ENCODE results near the gene TAAR6.
"Not testable (repeated sequence)": the region's sequence is repeated elsewhere in the genome, so short reads cannot be mapped to it uniquely, and the experiment has no call there.

The TAAR6 gene

GRCh38 chr6:132560087-132560486 is 10.0 kb upstream of the TAAR6 start:
- not testable (repeated sequence) for H3K9me3 ChIP-seq (ENCODE audit: control insufficient read depth, insufficient read depth, low read length); H3K4me1 ChIP-seq (ENCODE audit: insufficient read depth, low read length); H3K36me3 ChIP-seq (ENCODE audit: insufficient read depth, low read length); H3K9ac ChIP-seq (ENCODE audit: low read depth, low read length)

- H3K4me1 ChIP-seq (ENCODE audit: insufficient read depth, low read length): peaks cover 15% of the 10 kb centered on the region; the same call in 1 of the 2 replicates
- H3K9me3 ChIP-seq (ENCODE audit: control insufficient read depth, insufficient read depth, low read length): no peaks in the 10 kb centered on the region
- no peak overlapping the region for H3K9ac ChIP-seq (ENCODE audit: low read depth, low read length)
- H3K36me3 ChIP-seq (ENCODE audit: insufficient read depth, low read length): no peaks in the 10 kb centered on the region
These were observed 3.7 kb upstream of the TAAR6 start for GRCh38 chr6:132566404-132566803.

- H3K4me1 ChIP-seq (ENCODE audit: insufficient read depth, low read length): peaks cover 15% of the 10 kb centered on the region; the same call in 1 of the 2 replicates
- no peaks in the 10 kb centered on the region for H3K9me3 ChIP-seq (ENCODE audit: control insufficient read depth, insufficient read depth, low read length)
- H3K9ac ChIP-seq (ENCODE audit: low read depth, low read length): no peak overlapping the region
- H3K36me3 ChIP-seq (ENCODE audit: insufficient read depth, low read length): no peaks in the 10 kb centered on the region
These were observed 2.6 kb upstream of the TAAR6 start for GRCh38 chr6:132567566-132567965.

GRCh38 chr6:132568611-132569010 is 1.5 kb upstream of the TAAR6 start:
- Histone ChIP-seq H3K9me3 (ENCODE audit: control insufficient read depth, insufficient read depth, low read length) (no peaks in the 10 kb centered on the region), H3K4me1 (ENCODE audit: insufficient read depth, low read length) (peaks cover 15% of the 10 kb centered on the region; the same call in 1 of the 2 replicates), H3K9ac (ENCODE audit: low read depth, low read length) (no peak overlapping the region), H3K36me3 (ENCODE audit: insufficient read depth, low read length) (no peaks in the 10 kb centered on the region)

DNA sequence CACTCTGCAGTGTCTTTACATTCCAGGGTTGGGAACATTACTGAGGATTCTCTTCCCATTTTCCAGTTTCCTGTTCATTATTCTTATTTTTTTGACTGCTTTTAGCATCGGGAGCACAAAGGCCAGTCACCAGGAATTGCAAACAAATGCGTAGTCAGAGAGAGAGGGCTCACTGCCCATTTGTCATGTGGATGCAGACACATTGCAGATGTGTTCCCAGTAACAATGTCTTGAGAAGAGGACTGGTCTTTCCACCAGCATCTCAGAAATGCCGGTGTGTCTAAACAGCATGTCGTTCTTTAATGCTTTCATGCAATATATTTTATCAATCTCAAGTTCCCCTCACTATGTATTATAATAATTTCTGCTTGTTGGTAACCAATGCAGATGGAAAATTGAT is 952 bp upstream of the TAAR6 start:
- no peaks in the 10 kb centered on the region for H3K36me3 ChIP-seq (ENCODE audit: insufficient read depth, low read length)
- no peak overlapping the region for H3K9ac ChIP-seq (ENCODE audit: low read depth, low read length)
- no peaks in the 10 kb centered on the region for H3K9me3 ChIP-seq (ENCODE audit: control insufficient read depth, insufficient read depth, low read length)
- H3K4me1 ChIP-seq (ENCODE audit: insufficient read depth, low read length): peaks cover 15% of the 10 kb centered on the region; the same call in 1 of the 2 replicates

DNA sequence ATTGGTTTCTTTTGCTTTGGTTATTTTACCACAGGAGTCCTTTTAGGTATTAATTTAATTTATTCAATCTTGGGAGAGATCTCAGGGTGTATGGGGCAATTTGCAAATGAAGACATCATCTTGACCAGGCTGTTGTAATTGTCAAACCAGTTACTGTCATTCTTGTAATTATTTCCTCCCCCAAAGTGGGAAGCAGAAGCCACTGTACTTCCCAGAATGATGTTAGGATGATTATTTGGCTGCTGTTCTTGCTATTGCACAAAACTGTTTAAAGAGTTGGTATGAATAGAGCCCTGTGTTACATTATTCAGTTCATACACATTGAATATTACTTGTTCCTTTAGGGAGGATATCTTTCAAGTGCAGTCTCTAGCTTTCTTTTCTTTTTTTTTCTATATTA is 1.7 kb downstream of the TAAR6 start:
- no peaks in the 10 kb centered on the region for H3K9me3 ChIP-seq (ENCODE audit: control insufficient read depth, insufficient read depth, low read length)
- no peaks in the 10 kb centered on the region for H3K36me3 ChIP-seq (ENCODE audit: insufficient read depth, low read length)
- no peak overlapping the region for H3K9ac ChIP-seq (ENCODE audit: low read depth, low read length)
- H3K4me1 ChIP-seq (ENCODE audit: insufficient read depth, low read length): peaks cover 15% of the 10 kb centered on the region; the same call in 1 of the 2 replicates

- no peaks in the 10 kb centered on the region for H3K36me3 ChIP-seq (ENCODE audit: insufficient read depth, low read length)
These were observed 14.6 kb downstream of the TAAR6 start for GRCh38 chr6:132584698-132585097.

DNA sequence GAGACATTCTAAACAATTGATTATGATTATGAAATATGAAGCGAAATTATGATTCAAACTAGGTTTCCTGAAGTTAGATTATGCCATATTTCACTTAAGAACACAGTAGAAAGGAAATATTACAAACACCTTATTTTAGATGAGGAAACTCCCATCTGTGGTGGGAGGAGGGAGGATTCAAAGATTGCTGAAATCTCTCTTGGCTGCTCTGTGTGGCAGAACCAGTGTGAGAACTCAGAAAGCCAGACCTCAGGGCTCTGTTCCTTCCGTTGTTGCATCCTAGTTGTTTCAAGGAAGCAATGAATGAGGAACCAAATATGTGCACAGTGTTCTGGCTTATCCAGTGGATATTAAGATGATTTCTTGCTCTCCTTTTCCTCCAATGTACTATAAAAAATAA is 17.3 kb downstream of the TAAR6 start:
- Histone ChIP-seq H3K4me1 (ENCODE audit: insufficient read depth, low read length) (no peaks in the 10 kb centered on the region), H3K9ac (ENCODE audit: low read depth, low read length) (no peak overlapping the region), H3K36me3 (ENCODE audit: insufficient read depth, low read length) (no peaks in the 10 kb centered on the region), H3K9me3 (ENCODE audit: control insufficient read depth, insufficient read depth, low read length) (no peaks in the 10 kb centered on the region)

More at GRCh38 chr6:132584698-132585097, 14.6 kb downstream of the TAAR6 start:
- Histone ChIP-seq H3K9me3 (ENCODE audit: control insufficient read depth, insufficient read depth, low read length) (no peaks in the 10 kb centered on the region), H3K4me1 (ENCODE audit: insufficient read depth, low read length) (no peaks in the 10 kb centered on the region), H3K9ac (ENCODE audit: low read depth, low read length) (no peak overlapping the region)

DNA sequence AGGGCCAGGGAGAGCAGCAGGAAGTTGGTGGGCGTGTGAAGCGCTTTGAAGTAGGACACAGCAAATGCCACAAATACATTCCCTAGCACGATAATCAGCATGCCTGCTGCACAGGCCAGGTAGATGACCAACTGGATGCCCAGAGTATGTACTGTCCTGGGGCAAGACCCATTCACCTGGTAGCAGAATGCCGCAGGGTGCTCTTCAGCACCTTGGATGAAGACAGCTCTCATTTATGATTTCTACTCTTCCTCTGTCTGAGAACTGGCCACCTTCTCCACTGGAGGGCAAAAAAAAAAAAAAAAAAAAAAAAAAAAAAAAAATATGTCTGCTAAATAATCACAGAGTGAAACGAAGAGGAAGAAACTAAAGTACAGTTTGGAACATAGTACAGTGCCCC is 19.3 kb downstream of the TAAR6 start, which contains the start of gene TAAR5:
Gene TAAR5 (minus strand): TSS at position 288 of the 400 bp plus-strand sequence. CDS start 55 bp downstream, at position 233.
- no peak within 1 kb of the TSS for H3K9ac ChIP-seq (ENCODE audit: low read depth, low read length)
- H3K4me1 ChIP-seq (ENCODE audit: insufficient read depth, low read length): no peaks in the 10 kb centered on the region
- H3K36me3 ChIP-seq (ENCODE audit: insufficient read depth, low read length): no peaks in the 10 kb centered on the region
- H3K9me3 ChIP-seq (ENCODE audit: control insufficient read depth, insufficient read depth, low read length): no peaks in the 10 kb centered on the region

- Histone ChIP-seq H3K9me3 (ENCODE audit: control insufficient read depth, insufficient read depth, low read length) (no peaks in the 10 kb centered on the region), H3K36me3 (ENCODE audit: insufficient read depth, low read length) (no peaks in the 10 kb centered on the region), H3K9ac (ENCODE audit: low read depth, low read length) (no peak overlapping the region), H3K4me1 (ENCODE audit: insufficient read depth, low read length) (no peaks in the 10 kb centered on the region)
These were observed 20.2 kb downstream of the TAAR6 start for GRCh38 chr6:132590362-132590761.

DNA sequence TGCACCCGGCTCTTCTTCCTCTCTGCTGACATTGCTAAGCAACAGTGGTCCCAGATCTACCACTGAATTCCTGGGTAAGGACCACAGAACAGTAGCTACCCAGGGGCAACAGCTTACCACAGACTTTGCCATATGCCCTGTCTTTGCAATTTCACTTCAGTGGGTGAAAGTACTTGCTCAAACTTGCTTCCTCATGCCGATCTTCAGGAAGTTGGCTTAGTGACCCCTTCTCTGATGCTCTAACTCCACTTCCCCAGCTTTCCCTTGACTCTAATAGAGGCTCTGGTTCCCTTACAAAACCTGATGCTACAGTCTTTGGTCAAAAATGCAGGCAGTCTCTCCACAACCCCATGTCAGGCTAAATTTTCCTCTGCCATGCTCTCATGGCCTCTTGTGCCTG is 22.7 kb downstream of the TAAR6 start:
- Histone ChIP-seq H3K9ac (ENCODE audit: low read depth, low read length) (no peak overlapping the region), H3K36me3 (ENCODE audit: insufficient read depth, low read length) (no peaks in the 10 kb centered on the region), H3K9me3 (ENCODE audit: control insufficient read depth, insufficient read depth, low read length) (no peaks in the 10 kb centered on the region), H3K4me1 (ENCODE audit: insufficient read depth, low read length) (no peaks in the 10 kb centered on the region)

GRCh38 chr6:132596201-132596600 is 26.1 kb downstream of the TAAR6 start:
- Histone ChIP-seq H3K36me3 (ENCODE audit: insufficient read depth, low read length) (no peaks in the 10 kb centered on the region), H3K9me3 (ENCODE audit: control insufficient read depth, insufficient read depth, low read length) (no peaks in the 10 kb centered on the region), H3K4me1 (ENCODE audit: insufficient read depth, low read length) (no peaks in the 10 kb centered on the region), H3K9ac (ENCODE audit: low read depth, low read length) (no peak overlapping the region)

DNA sequence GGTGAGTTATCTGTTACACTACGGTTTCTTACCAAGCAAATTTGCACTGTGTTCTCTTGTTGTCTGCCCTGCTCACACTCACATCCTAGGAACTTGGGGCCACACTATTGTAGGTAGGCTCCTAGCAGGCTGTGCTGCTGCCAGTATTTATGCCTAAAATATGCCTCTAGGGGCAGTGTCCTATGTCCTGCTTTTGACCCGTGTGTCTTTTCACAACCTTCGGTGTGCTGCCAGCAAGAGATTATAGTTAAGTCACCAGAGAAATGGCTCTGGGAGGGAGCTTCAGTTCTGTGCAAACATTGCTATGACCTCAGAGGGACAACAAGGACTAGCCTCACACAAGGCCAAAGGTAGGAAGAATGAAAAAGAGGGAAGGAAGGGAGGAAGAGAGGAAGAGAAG is 28.4 kb downstream of the TAAR6 start:
- no peaks in the 10 kb centered on the region for H3K4me1 ChIP-seq (ENCODE audit: insufficient read depth, low read length)
- H3K9ac ChIP-seq (ENCODE audit: low read depth, low read length): no peak overlapping the region

DNA sequence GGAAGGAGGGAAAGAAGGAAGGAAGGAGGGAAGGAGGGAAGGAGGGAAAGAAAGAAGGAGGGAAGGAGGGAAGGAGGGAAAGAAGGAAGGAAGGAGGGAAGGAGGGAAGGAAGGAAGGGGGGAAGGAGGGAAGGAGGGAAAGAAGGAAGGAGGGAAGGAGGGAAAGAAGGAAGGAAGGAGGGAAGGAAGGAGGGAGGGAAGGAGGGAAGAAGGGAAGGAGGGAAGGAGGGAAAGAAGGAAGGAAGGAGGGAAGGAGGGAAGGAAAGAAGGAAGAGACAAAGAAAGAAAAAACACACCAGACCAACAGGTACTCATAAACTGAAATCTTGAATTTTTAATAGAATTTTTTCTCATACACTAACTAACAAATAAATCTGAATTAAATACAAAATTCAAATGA is 30.8 kb downstream of the TAAR6 start:
- H3K36me3 ChIP-seq (ENCODE audit: insufficient read depth, low read length); H3K4me1 ChIP-seq (ENCODE audit: insufficient read depth, low read length); H3K9me3 ChIP-seq (ENCODE audit: control insufficient read depth, insufficient read depth, low read length); H3K9ac ChIP-seq (ENCODE audit: low read depth, low read length): not testable (repeated sequence)

More for the DNA sequence above, 28.4 kb downstream of the TAAR6 start:
- no peaks in the 10 kb centered on the region for H3K36me3 ChIP-seq (ENCODE audit: insufficient read depth, low read length)
- H3K9me3 ChIP-seq (ENCODE audit: control insufficient read depth, insufficient read depth, low read length): no peaks in the 10 kb centered on the region

DNA sequence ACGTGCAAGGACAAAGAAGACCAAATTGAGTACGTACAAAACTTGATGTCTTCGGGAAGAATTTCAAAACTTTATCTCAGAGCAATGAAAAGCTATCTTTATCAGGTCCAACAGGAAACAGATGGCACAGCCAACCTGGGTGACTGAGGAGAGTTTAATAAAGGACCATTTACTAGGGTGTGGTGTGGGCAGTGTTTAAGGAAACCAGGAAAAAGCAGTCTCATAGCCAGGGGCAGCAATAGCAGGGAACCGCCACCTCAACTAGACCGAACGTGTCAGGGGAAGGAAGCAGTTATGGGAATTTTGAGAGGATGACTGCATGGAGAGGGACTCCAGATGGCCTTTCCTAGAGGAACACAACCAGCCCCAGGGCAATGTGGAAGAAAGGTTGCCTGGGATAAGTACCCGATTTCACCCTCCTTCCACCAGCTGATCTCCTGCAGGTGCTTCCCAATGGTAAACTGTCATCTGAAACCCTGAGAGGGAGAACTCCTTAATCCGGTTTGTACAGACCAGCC is 34.6 kb downstream of the TAAR6 start:
- Histone ChIP-seq H3K9me3 (ENCODE audit: control insufficient read depth, insufficient read depth, low read length) (no peaks in the 10 kb centered on the region; the same call in 1 of the 2 replicates), H3K9ac (ENCODE audit: low read depth, low read length) (no peak overlapping the region)

More for the DNA sequence above, 34.6 kb downstream of the TAAR6 start:
- no peaks in the 10 kb centered on the region for H3K4me1 ChIP-seq (ENCODE audit: insufficient read depth, low read length)
- H3K36me3 ChIP-seq (ENCODE audit: insufficient read depth, low read length): no peaks in the 10 kb centered on the region
